ENCODE measurements around the gene PLXNA4. TPM values are rescaled to one million over a fixed set of nuclear protein-coding genes. Genes with fewer than 3 reads are reported as not detected.

PLXNA4 gene
- total and polyA plus RNA-seq, 8 donors = 1.9 to 6.6 (median 3.4) TPM

- H3K4me3 ChIP-seq = no peak overlapping the region
- H3K27me3 ChIP-seq = peaks cover 0 to 5% of the 10 kb centered on the region in 2 donors
- H3K9me3 ChIP-seq = no peaks in the 10 kb centered on the region
- DNase-seq = no peak
- H3K27ac ChIP-seq = no peak overlapping the region
- H3K36me3 ChIP-seq = no peaks in the 10 kb centered on the region
- no peaks in the 10 kb centered on the region for H3K4me1 ChIP-seq
- no peak for ATAC-seq
- no peak for TF ChIP-seq CTCF (IDR thresholded peaks at IDR 0.05)
- intact Hi-C loops (cut with DNase I) = no loop called here
Observed at GRCh38 chr7:132488634-132489302, 87.5 kb downstream of the PLXNA4 start.

- peak in 2 of 4 donors; percentile 36 to 58 for DNase-seq
- peaks cover 0 to 5% of the 10 kb centered on the region in 2 donors for H3K27me3 ChIP-seq
- intact Hi-C loops (cut with DNase I) = no loop called here
Observed at GRCh38 chr7:132486274-132486610, 90.0 kb downstream of the PLXNA4 start.

GRCh38 chr7:132485600-132486273 is 90.5 kb downstream of the PLXNA4 start:
- TF ChIP-seq CTCF (IDR thresholded peaks at IDR 0.05) = no peak
- no peaks in the 10 kb centered on the region for H3K4me1 ChIP-seq
- DNase-seq (no peak), ATAC-seq (no peak)
- no peak overlapping the region for H3K4me3 ChIP-seq
- H3K9me3 ChIP-seq = no peaks in the 10 kb centered on the region
- intact Hi-C loops (cut with DNase I) = no loop called here
- H3K36me3 ChIP-seq = no peaks in the 10 kb centered on the region
- H3K27me3 ChIP-seq = peaks cover 0 to 5% of the 10 kb centered on the region in 2 donors
- no peak overlapping the region for H3K27ac ChIP-seq

More at GRCh38 chr7:132486274-132486610, 90.0 kb downstream of the PLXNA4 start:
- H3K36me3 ChIP-seq = no peaks in the 10 kb centered on the region
- peak; percentile 60 for ATAC-seq
- H3K27ac ChIP-seq = no peak overlapping the region
- no peak overlapping the region for H3K4me3 ChIP-seq
- H3K9me3 ChIP-seq = no peaks in the 10 kb centered on the region
- TF ChIP-seq CTCF (IDR thresholded peaks at IDR 0.05) = no peak
- H3K4me1 ChIP-seq = no peaks in the 10 kb centered on the region

GRCh38 chr7:132485136-132485535 is 91.1 kb downstream of the PLXNA4 start:
- intact Hi-C loops (cut with DNase I) = no loop called here
- DNase-seq = no peak

More at GRCh38 chr7:132485136-132485535, 91.1 kb downstream of the PLXNA4 start:
- Histone ChIP-seq H3K4me3 (no peak overlapping the region), H3K4me1 (no peaks in the 10 kb centered on the region), H3K36me3 (no peaks in the 10 kb centered on the region), H3K27ac (no peak overlapping the region), H3K27me3 (peaks cover 0 to 5% of the 10 kb centered on the region in 2 donors), H3K9me3 (no peaks in the 10 kb centered on the region)
- no peak for ATAC-seq
- no peak for TF ChIP-seq CTCF (IDR thresholded peaks at IDR 0.05)
